Astrocyte (in vitro differentiated cells and primary cell): Measurements from ENCODE around the gene CSNK1D. TPM values are rescaled to one million over a fixed set of nuclear protein-coding genes. Genes with fewer than 3 reads are reported as not detected.
A peak's percentile ranks its signal among the peaks of the same experiment; 100 is the strongest.
"Not testable (repeated sequence)": the region's sequence is repeated elsewhere in the genome, so short reads cannot be mapped to it uniquely, and the experiment has no call there.

Experiments used
- DNase-seq: peaks from one replicate; pipeline ENCODE4 v3.0.0-alpha.2; 2010; ENCODE audit warnings: low read depth
- FAIRE-seq: peaks from 2 replicates; lab custom pipeline; 2011; peaks lifted over from hg19 to GRCh38; lab: Jason Lieb, UNC
- H2AFZ ChIP-seq: 2 replicates; pipeline ENCODE4 v1.6.0; 2012; ENCODE audit warnings: low read depth, low read length, inconsistent platforms
- H3K27ac ChIP-seq: 2 replicates; pipeline ENCODE4 v1.5.1; 2011; ENCODE audit warnings: low read depth, low read length, inconsistent platforms
- H3K27me3 ChIP-seq: 2 replicates; pipeline ENCODE4 v1.6.0; 2011; ENCODE audit warnings: low read length, inconsistent platforms; ENCODE audit not compliant: insufficient read depth
- H3K36me3 ChIP-seq: 2 replicates; pipeline ENCODE4 v1.5.1; 2011; ENCODE audit warnings: low read length, inconsistent platforms; ENCODE audit not compliant: insufficient read depth
- H3K4me1 ChIP-seq: 2 replicates; pipeline ENCODE4 v1.5.1; 2011; ENCODE audit warnings: low read length, inconsistent platforms; ENCODE audit not compliant: insufficient read depth
- H3K4me2 ChIP-seq: 2 replicates; pipeline ENCODE4 v1.6.0; 2012; ENCODE audit warnings: low read length, inconsistent platforms
- H3K4me3 ChIP-seq: 2 replicates; pipeline ENCODE4 v1.5.1; 2011; ENCODE audit warnings: low read depth, mild to moderate bottlenecking, low read length, inconsistent platforms; ENCODE audit not compliant: insufficient read depth
- H3K79me2 ChIP-seq: 2 replicates; pipeline ENCODE4 v1.6.0; 2012; ENCODE audit warnings: mild to moderate bottlenecking, low read length, inconsistent platforms; ENCODE audit not compliant: insufficient read depth
- H3K9ac ChIP-seq: 2 replicates; pipeline ENCODE4 v1.6.0; 2012; ENCODE audit warnings: mild to moderate bottlenecking, low read length, inconsistent platforms
- H3K9me3 ChIP-seq: 2 replicates; pipeline ENCODE4 v1.5.1; 2012; ENCODE audit warnings: low read depth, mild to moderate bottlenecking, low read length, inconsistent platforms; ENCODE audit not compliant: insufficient read depth
- H4K20me1 ChIP-seq: 2 replicates; pipeline ENCODE4 v1.6.0; 2012; ENCODE audit warnings: low read length, inconsistent platforms; ENCODE audit not compliant: insufficient read depth
- H3K27ac Mint-ChIP-seq: one replicate; pipeline ENCODE4 v1.8.0; 2021; ENCODE audit warnings: mild to moderate bottlenecking, mixed read lengths; ENCODE audit not compliant: unreplicated experiment
- H3K27me3 Mint-ChIP-seq: one replicate; pipeline ENCODE4 v1.8.0; 2021; ENCODE audit warnings: low read depth, mixed read lengths; ENCODE audit not compliant: unreplicated experiment
- H3K36me3 Mint-ChIP-seq: one replicate; pipeline ENCODE4 v1.8.0; 2021; ENCODE audit warnings: low read depth, mixed read lengths; ENCODE audit not compliant: unreplicated experiment
- H3K4me1 Mint-ChIP-seq: one replicate; pipeline ENCODE4 v1.8.0; 2021; ENCODE audit warnings: low read depth, mixed read lengths; ENCODE audit not compliant: unreplicated experiment
- H3K4me3 Mint-ChIP-seq: one replicate; pipeline ENCODE4 v1.8.0; 2021; ENCODE audit warnings: mild to moderate bottlenecking, moderate library complexity, mixed read lengths; ENCODE audit not compliant: unreplicated experiment
- H3K9me3 Mint-ChIP-seq: one replicate; pipeline ENCODE4 v1.8.0; 2021; ENCODE audit warnings: mild to moderate bottlenecking, mixed read lengths; ENCODE audit not compliant: unreplicated experiment
- CTCF ChIP-seq: IDR thresholded peaks from 2 replicates; pipeline ENCODE4 v1.5.1; 2011; ENCODE audit warnings: low read depth, mild to moderate bottlenecking, inconsistent platforms, low read length, moderate library complexity; ENCODE audit not compliant: insufficient read depth
- EZH2 ChIP-seq: IDR thresholded peaks from 2 replicates; pipeline ENCODE4 v1.6.1; 2012; ENCODE audit warnings: mild to moderate bottlenecking, low read length, inconsistent platforms; ENCODE audit not compliant: insufficient read depth
- total RNA-seq: library from RNA; stranded (reverse); gene quantifications from 2 replicates; pipeline ENCODE4 v1.2.1, GENCODE V29; 2021

CSNK1D gene
- total RNA-seq, 1 donor from 2014 or later: 153 TPM

DNA sequence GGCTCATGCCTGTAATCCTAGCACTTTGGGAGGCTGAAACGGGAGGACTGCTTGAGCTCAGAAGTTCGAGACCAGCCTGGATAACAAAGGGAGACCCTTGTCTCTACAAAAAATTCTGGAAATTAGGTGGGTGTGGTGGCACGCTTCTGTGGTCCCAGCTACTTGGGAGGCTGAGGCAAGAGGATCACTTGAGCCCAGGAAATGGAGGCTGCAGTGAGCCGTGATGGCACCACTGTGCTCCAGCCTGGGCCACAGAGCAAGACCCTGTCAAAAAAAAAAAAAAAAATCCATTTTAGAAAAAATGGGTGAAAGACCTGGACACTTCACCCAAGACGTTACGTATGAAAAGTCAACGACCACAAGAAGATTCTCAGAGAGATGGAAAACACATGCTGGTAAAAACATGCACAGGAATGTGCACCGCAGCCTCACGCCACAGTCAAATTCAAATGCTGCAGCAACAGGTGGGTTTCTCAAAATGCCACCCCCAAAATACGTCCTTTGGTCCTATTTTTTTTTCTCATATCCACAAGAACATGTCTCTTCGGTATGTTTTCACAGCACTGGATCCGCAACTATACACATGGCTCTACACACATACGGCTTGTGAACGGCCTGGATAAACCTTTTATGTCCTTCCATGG is 17.1 kb downstream of the CSNK1D start:
- no peak overlapping the region for H3K27ac ChIP-seq
- H3K4me1 Mint-ChIP-seq: peaks cover 3% of the 10 kb centered on the region
- H3K27me3 Mint-ChIP-seq: no peaks in the 10 kb centered on the region
- H3K27ac Mint-ChIP-seq: peak overlapping the region; percentile 60
- H3K27me3 ChIP-seq: no peaks in the 10 kb centered on the region
- no peak overlapping the region for H3K4me3 ChIP-seq
- peaks cover 20% of the 10 kb centered on the region for H3K36me3 Mint-ChIP-seq
- no peaks in the 10 kb centered on the region for H3K9me3 ChIP-seq
- H3K4me2 ChIP-seq: no peak overlapping the region
- no peak overlapping the region for H3K4me3 Mint-ChIP-seq
- H3K9me3 Mint-ChIP-seq: no peaks in the 10 kb centered on the region
- no peak for FAIRE-seq
- H4K20me1 ChIP-seq: peaks cover 85% of the 10 kb centered on the region
- H3K4me1 ChIP-seq: no peaks in the 10 kb centered on the region
- H3K9ac ChIP-seq: no peak overlapping the region
- no peak for TF ChIP-seq EZH2
- TF ChIP-seq CTCF: no peak
- DNase-seq: no peak
- no peak overlapping the region for H2AFZ ChIP-seq
- H3K79me2 ChIP-seq: peaks cover 85% of the 10 kb centered on the region
- H3K36me3 ChIP-seq: peaks cover 69% of the 10 kb centered on the region

DNA sequence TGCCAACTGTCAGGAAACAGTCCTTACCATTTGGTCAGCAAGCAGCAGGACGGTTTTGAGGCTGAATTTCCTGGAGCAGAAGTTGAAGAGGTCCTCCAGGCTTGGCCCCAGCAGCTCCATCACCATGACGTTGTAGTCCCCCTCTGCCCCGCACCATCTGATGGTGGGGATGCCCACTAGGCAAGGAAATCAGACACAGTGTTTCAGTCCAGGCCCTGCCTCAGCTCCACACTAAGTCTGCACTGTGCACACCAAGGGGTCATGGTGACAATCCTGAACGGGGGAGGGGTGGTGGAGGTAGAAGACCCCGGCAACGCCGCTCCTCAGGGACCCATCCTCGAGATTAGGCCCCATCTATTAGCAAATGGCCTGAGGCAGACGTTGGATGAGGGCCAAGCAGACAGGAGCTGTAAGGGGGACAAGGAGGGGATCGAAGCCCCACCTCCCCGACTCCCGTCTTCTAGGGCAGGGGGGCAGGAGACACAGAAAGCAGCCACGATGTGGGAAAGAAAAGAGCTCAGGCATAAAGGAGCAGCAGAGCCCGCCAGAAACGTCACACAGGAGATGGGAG is 18.0 kb downstream of the CSNK1D start:
- H3K9me3 ChIP-seq: no peaks in the 10 kb centered on the region
- H3K4me2 ChIP-seq: no peak overlapping the region
- H2AFZ ChIP-seq: no peak overlapping the region
- no peaks in the 10 kb centered on the region for H3K27me3 Mint-ChIP-seq
- no peaks in the 10 kb centered on the region for H3K9me3 Mint-ChIP-seq
- no peaks in the 10 kb centered on the region for H3K27me3 ChIP-seq
- peaks cover 85% of the 10 kb centered on the region for H3K79me2 ChIP-seq
- H3K27ac Mint-ChIP-seq: peak overlapping the region; percentile 27
- H3K4me1 Mint-ChIP-seq: peaks cover 3% of the 10 kb centered on the region
- TF ChIP-seq EZH2 (no peak), CTCF (no peak)
- no peak overlapping the region for H3K9ac ChIP-seq
- H3K36me3 ChIP-seq: peaks cover 69% of the 10 kb centered on the region
- H3K36me3 Mint-ChIP-seq: peaks cover 23% of the 10 kb centered on the region
- no peak overlapping the region for H3K27ac ChIP-seq
- DNase-seq (no peak), FAIRE-seq (no peak)
- no peaks in the 10 kb centered on the region for H3K4me1 ChIP-seq
- no peak overlapping the region for H3K4me3 Mint-ChIP-seq
- H3K4me3 ChIP-seq: no peak overlapping the region
- H4K20me1 ChIP-seq: peaks cover 85% of the 10 kb centered on the region

GRCh38 chr17:82254746-82255145 is 18.8 kb downstream of the CSNK1D start:
- Histone ChIP-seq H3K36me3 (peaks cover 63% of the 10 kb centered on the region), H4K20me1 (peaks cover 85% of the 10 kb centered on the region), H3K79me2 (peaks cover 85% of the 10 kb centered on the region)
- not testable (repeated sequence) for FAIRE-seq, H3K9me3 Mint-ChIP-seq, H3K27ac ChIP-seq, H3K9me3 ChIP-seq, H3K4me2 ChIP-seq, H3K4me3 Mint-ChIP-seq, H3K27me3 Mint-ChIP-seq, H2AFZ ChIP-seq, H3K9ac ChIP-seq, H3K4me3 ChIP-seq, DNase-seq, H3K27ac Mint-ChIP-seq, H3K4me1 ChIP-seq, H3K4me1 Mint-ChIP-seq, H3K27me3 ChIP-seq
- H3K36me3 Mint-ChIP-seq: peaks cover 23% of the 10 kb centered on the region

GRCh38 chr17:82254096-82254495 is 19.4 kb downstream of the CSNK1D start:
- not testable (repeated sequence) for H3K27me3 Mint-ChIP-seq, H3K4me1 Mint-ChIP-seq, H3K4me3 ChIP-seq, H3K9me3 Mint-ChIP-seq, H3K27me3 ChIP-seq, DNase-seq, H3K9me3 ChIP-seq, H3K4me3 Mint-ChIP-seq, FAIRE-seq, H3K27ac ChIP-seq, H3K27ac Mint-ChIP-seq, H3K4me2 ChIP-seq, H3K9ac ChIP-seq, H2AFZ ChIP-seq, H3K4me1 ChIP-seq
- peaks cover 85% of the 10 kb centered on the region for H4K20me1 ChIP-seq
- H3K36me3 ChIP-seq: peaks cover 60% of the 10 kb centered on the region
- H3K79me2 ChIP-seq: peaks cover 85% of the 10 kb centered on the region
- H3K36me3 Mint-ChIP-seq: peaks cover 23% of the 10 kb centered on the region
